Gastroesophageal sphincter (tissue), 4 donors: Measurements from ENCODE around the gene PRR23E. TPM values are rescaled to one million over a fixed set of nuclear protein-coding genes. Genes with fewer than 3 reads are reported as not detected.

Experiments used
- ATAC-seq: fragments of 150-250 bp; one replicate; pipeline ENCODE4 v1.9.1; 2016; ENCODE audit warnings: mild to moderate bottlenecking, moderate library complexity
- H3K27ac ChIP-seq, 4 donors: fragments of 200-600 bp; sonication (generic) in 3 of 4; 1 replicate in 3 of 4; 2 replicates in 1 of 4; pipeline ENCODE4 v1.5.1; 2016 to 2019
- H3K27me3 ChIP-seq: fragments of 200-600 bp; sonication (generic); one replicate; pipeline ENCODE4 v1.5.1; 2019
- H3K36me3 ChIP-seq, 2 donors: fragments of 200-600 bp; sonication (generic); one replicate each; pipeline ENCODE4 v1.5.1; 2019; ENCODE audit warnings: control low read depth in 1 of 2
- H3K4me1 ChIP-seq, 3 donors: fragments of 200-600 bp; sonication (generic); 1 replicate in 2 of 3; 2 replicates in 1 of 3; pipeline ENCODE4 v1.5.1; 2016 to 2019; ENCODE audit warnings: control low read depth in 2 of 3
- H3K4me3 ChIP-seq, 2 donors: fragments of 200-600 bp; sonication (generic); one replicate each; pipeline ENCODE4 v1.5.1; 2019; ENCODE audit warnings: mild to moderate bottlenecking in 1 of 2, moderate library complexity in 1 of 2
- H3K9me3 ChIP-seq, 3 donors: fragments of 200-600 bp; sonication (generic); one replicate each; pipeline ENCODE4 v1.5.1; 2017 to 2019; ENCODE audit warnings: control low read depth in 2 of 3
- EP300 ChIP-seq: sonication (generic); formaldehyde crosslinking; IDR thresholded peaks from one replicate; pipeline ENCODE4 v1.6.1; 2017; ENCODE audit warnings: antibody characterized with exemption, mild to moderate bottlenecking
- POLR2A ChIP-seq, 2 donors: fragments of 450-650 bp; IDR thresholded peaks; one replicate each; pipeline ENCODE4 v1.6.1; 2017; ENCODE audit warnings: antibody characterized with exemption in 2 of 2, mild to moderate bottlenecking in 2 of 2, moderate library complexity in 1 of 2
- POLR2AphosphoS5 ChIP-seq: sonication (generic); formaldehyde crosslinking; IDR thresholded peaks from one replicate; pipeline ENCODE4 v1.6.1; 2017; ENCODE audit warnings: antibody characterized with exemption
- WGBS, 2 donors: methylation state at CpG; one replicate each; pipeline ENCODE4 v1.1.5; 2018; ENCODE audit warnings: low coverage in 1 of 2; 5-methylcytosine and 5-hydroxymethylcytosine counted together
- total RNA-seq, 4 donors: library from RNA; depleted of rRNA; stranded (reverse); fragments of >200 nt; gene quantifications; one replicate each; pipeline ENCODE4 v1.1.0, GENCODE V29; 2016
- TF ChIP-seq, protein P1 (sequence below), 4 experiments: fragments of 200-600 bp in 2 of 4; fragments of 450-650 bp in 2 of 4; sonication (generic) in 1 of 4; IDR thresholded peaks; one replicate each; pipeline ENCODE4 v1.5.1; 2017 to 2019; ENCODE audit warnings: antibody characterized with exemption in 4 of 4, mild to moderate bottlenecking in 2 of 4, moderate library complexity in 2 of 4

PRR23E gene
- total RNA-seq, 4 donors from 2014 or later = not detected

DNA sequence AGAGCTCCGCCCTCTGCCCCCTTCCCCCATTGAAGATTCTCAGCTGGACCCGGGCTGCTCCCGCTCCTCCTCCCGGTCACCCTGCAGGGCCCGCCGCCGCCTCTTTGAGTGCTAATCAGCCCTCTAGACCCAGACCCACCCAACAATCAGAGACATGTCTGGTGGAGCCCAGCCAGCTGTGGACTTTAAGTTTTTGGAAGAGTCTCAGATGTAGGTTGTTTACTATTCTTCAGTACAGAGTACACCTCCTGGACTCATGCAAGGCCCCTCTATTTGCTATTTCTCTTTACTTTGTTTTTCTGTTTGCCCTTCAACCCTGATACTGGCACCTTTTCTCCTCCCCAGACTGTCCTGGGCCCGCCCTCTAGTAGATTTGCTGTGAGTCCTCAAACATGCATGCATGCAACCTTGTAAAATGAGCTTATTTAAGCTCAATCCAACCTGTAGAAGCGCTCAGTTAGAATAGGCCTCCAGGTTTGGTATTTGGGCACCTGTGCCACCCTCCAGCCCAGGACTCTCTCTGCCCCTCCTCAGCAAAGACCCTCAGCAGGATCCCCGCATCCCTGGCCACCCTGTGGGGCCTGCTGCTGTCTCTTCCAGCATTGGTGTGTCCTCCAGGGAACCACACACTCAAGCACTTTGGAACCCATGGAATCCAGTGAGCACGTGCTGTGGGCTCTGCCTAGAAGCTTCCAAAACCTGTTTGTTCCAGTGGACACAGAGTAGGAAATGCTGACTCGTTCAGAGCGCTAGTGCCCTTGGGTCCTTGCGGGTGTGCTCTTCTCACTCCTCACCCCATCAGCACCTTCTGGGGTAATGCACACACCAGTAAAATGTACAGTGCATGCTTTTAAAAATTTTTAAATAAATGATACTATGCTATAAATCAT is 4.6 kb downstream of the PRR23E start:
- H3K27me3 ChIP-seq = peaks cover 29% of the 10 kb centered on the region
- peaks cover 0 to 8% (median 0%) of the 10 kb centered on the region in 3 donors for H3K9me3 ChIP-seq
- no peaks in the 10 kb centered on the region for H3K4me1 ChIP-seq
- TF ChIP-seq EP300 = no peak
- TF ChIP-seq POLR2AphosphoS5 = no peak
- no peak for ATAC-seq
- no peak overlapping the region for H3K4me3 ChIP-seq
- no peaks in the 10 kb centered on the region for H3K36me3 ChIP-seq
- 50 to 60% methylated on average over 2 to 9 of the region's 14 CpGs for WGBS, 2 donors
- H3K27ac ChIP-seq = no peak overlapping the region

DNA sequence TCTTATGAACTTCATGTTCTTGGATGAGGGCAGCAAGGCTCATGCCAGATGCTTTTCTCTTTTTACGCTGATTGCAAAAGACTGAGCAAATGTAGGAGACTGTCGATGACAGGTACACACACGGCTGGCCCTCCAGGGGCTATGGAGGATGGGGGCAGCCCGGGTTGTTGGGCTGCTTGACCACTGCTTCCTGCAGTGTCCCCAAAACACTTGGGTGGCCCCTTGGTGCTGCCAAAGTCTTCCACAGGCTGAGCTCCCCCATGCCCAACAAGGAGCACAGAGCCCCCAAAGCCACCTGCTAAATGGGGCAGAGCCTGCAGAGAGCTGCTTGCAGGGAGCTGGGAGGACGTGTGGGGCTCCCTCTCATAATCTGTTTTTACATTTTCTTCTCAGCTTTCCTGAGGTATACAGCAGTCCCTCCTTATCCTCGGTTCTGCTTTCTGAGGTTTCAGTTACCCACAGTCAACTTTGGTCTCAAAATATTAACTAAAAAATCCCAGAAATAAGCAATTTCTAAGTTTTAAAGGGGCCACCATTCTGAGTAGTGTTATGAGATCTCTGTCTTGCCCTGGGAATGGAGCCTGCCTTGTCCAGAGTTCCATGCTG is 7.3 kb downstream of the PRR23E start:
- Histone ChIP-seq H3K27me3 (peaks cover 35% of the 10 kb centered on the region), H3K9me3 (peaks cover 0 to 13% (median 0%) of the 10 kb centered on the region in 3 donors), H3K36me3 (no peaks in the 10 kb centered on the region), H3K4me1 (no peaks in the 10 kb centered on the region), H3K4me3 (no peak overlapping the region), H3K27ac (no peak overlapping the region)
- TF ChIP-seq EP300 = no peak
- 42 to 76% methylated on average over 2 to 4 of the region's 6 CpGs for WGBS, 2 donors
- ATAC-seq = no peak

DNA sequence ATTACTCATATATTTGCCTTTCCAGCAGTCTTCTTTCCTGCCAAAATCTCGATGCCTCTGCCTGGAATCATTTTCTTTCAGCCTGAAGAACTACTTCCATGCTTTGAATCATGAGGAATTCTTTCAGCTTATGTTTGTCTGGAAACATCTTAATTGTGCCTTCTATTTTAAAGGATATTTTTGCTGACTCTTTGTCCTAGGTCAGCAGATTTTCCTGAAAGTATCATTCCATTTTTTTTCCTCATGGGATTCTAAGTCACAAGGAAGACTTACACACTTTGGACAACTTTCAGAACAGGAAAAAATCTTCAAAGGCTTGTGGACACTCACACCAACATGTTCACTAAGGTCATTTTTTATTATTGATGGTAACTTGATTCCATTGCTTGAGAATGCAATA is 10.1 kb downstream of the PRR23E start:
- H3K27ac ChIP-seq = no peak overlapping the region
- H3K4me1 ChIP-seq = no peaks in the 10 kb centered on the region
- 0 to 18% methylated on average over 1 of the region's 1 CpG for WGBS, 2 donors
- TF ChIP-seq, protein P1, sequence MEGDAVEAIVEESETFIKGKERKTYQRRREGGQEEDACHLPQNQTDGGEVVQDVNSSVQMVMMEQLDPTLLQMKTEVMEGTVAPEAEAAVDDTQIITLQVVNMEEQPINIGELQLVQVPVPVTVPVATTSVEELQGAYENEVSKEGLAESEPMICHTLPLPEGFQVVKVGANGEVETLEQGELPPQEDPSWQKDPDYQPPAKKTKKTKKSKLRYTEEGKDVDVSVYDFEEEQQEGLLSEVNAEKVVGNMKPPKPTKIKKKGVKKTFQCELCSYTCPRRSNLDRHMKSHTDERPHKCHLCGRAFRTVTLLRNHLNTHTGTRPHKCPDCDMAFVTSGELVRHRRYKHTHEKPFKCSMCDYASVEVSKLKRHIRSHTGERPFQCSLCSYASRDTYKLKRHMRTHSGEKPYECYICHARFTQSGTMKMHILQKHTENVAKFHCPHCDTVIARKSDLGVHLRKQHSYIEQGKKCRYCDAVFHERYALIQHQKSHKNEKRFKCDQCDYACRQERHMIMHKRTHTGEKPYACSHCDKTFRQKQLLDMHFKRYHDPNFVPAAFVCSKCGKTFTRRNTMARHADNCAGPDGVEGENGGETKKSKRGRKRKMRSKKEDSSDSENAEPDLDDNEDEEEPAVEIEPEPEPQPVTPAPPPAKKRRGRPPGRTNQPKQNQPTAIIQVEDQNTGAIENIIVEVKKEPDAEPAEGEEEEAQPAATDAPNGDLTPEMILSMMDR (IDR thresholded peaks at IDR 0.05) = no peak
- TF ChIP-seq POLR2A (IDR thresholded peaks at IDR 0.05) (no peak), POLR2AphosphoS5 (no peak), EP300 (no peak)
- H3K27me3 ChIP-seq = peaks cover 42% of the 10 kb centered on the region
- no peak for ATAC-seq
- peaks cover 0 to 13% (median 0%) of the 10 kb centered on the region in 3 donors for H3K9me3 ChIP-seq
- no peak overlapping the region for H3K4me3 ChIP-seq
- no peaks in the 10 kb centered on the region for H3K36me3 ChIP-seq

DNA sequence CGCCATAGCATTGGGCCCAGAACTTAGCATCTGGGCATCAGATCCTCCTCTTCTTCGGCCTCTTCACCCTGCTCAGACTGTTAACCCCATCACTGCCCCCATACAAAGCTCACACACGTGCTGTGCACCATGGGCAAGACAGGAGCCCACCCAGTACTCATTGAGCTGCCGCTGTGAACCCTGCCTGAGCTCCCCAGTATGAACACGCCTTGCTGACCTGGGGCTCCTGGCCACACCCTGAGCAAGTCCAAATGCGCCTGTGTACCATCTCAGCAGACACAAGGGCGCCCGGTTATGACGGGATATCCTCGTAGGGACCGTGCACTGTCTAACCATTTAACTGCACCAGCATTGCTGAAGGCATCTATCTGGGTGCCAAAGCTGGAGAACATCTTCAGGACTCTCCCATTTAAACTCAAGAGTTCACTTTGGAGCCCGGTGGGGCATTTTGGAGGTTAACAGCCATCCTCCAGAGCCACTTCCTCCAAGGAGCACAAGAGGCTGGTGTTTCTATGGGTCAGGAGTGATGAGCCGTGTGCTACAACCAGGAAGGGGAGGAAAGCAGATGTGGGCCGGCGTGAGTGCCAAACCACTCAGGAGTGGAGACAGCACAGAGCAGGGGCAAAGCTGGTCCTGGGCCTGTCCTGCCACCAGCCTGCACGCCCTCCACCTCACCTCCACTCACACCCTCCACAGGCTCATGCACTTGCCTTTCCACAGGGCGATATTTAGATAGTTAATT is 12.1 kb downstream of the PRR23E start:
- TF ChIP-seq POLR2AphosphoS5 (no peak), POLR2A (IDR thresholded peaks at IDR 0.05) (no peak), EP300 (no peak)
- TF ChIP-seq, protein P1 (IDR thresholded peaks at IDR 0.05) = no peak
- peaks cover 48% of the 10 kb centered on the region for H3K27me3 ChIP-seq
- 26 to 74% methylated on average over 2 to 9 of the region's 17 CpGs for WGBS, 2 donors

DNA sequence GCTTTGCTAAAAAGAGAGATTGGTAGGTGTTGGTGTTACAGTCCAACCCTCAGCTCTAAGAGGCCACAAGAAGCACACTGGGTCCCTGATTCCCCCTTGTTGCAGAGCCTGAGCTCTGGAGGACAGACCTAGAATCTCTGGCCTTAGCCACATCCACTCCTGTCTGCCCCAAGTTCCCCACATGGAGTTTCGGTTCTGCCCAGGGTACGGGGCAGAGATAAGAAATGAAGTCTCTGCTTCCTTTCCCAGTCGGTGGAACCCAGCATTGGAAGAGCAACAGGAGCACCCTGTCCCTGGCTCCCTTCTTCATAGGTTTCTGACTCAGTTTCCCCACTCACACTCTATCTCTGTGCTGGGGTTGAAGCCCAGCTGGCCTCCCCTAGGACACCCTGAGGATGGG is 13.2 kb downstream of the PRR23E start:
- Histone ChIP-seq H3K27ac (no peak overlapping the region), H3K27me3 (peaks cover 53% of the 10 kb centered on the region), H3K4me3 (no peak overlapping the region), H3K9me3 (peaks cover 0 to 13% (median 0%) of the 10 kb centered on the region in 3 donors), H3K36me3 (no peaks in the 10 kb centered on the region), H3K4me1 (no peaks in the 10 kb centered on the region)
- ATAC-seq = no peak
- 73% methylated on average over 3 of the region's 3 CpGs; no CpG with 5 or more reads in 1 of the 2 donors for WGBS, 2 donors
- no peak for TF ChIP-seq POLR2A (IDR thresholded peaks at IDR 0.05)
- no peak for TF ChIP-seq EP300
- TF ChIP-seq POLR2AphosphoS5 = no peak
- TF ChIP-seq, protein P1 (IDR thresholded peaks at IDR 0.05) = no peak

More for the DNA sequence above, 12.1 kb downstream of the PRR23E start:
- ATAC-seq = no peak
- no peaks in the 10 kb centered on the region for H3K4me1 ChIP-seq
- H3K4me3 ChIP-seq = no peak overlapping the region
- H3K9me3 ChIP-seq = peaks cover 0 to 13% (median 0%) of the 10 kb centered on the region in 3 donors
- no peak overlapping the region for H3K27ac ChIP-seq
- no peaks in the 10 kb centered on the region for H3K36me3 ChIP-seq
